PC-3 (cell line): Measurements from ENCODE around the gene SLC45A3. TPM values are rescaled to one million over a fixed set of nuclear protein-coding genes. Genes with fewer than 3 reads are reported as not detected.

Experiments used
- ATAC-seq: fragments of 200-7000 bp; cut with Tn5 transposase; 2 replicates; pipeline ENCODE4 v1.9.1; 2020; ENCODE audit warnings: mild to moderate bottlenecking, moderate library complexity
- BruUV-seq: library from RNA; stranded (reverse); fragments of 400-500 nt; replicated peaks from 2 replicates; lab custom pipeline; 2021; lab: Mats Ljungman, UMichigan
- CTCF ChIA-PET: fragments of 300-600 bp; sonication (Branson Sonifier 250); formaldehyde crosslinking; loops from one replicate; lab custom pipeline; 2022; ENCODE audit warnings: antibody characterized with exemption; lab: Charles Lee
- POLR2A ChIA-PET: fragments of 300-600 bp; sonication (Branson Sonifier 250); formaldehyde crosslinking; loops from one replicate; lab custom pipeline; 2022; ENCODE audit warnings: antibody characterized with exemption; ENCODE audit not compliant: unreplicated experiment; lab: Charles Lee
- DNase-seq: peaks from one replicate; pipeline ENCODE4 v3.0.0-alpha.2; 2015
- H2AFZ ChIP-seq: fragments of 300-600 bp; sonication (generic); 2 replicates; pipeline ENCODE4 v1.6.0; 2016; ENCODE audit warnings: antibody characterized with exemption, low read length
- H3F3A ChIP-seq: fragments of 300-600 bp; sonication (generic); one replicate; pipeline ENCODE4 v1.6.0; 2017; ENCODE audit warnings: antibody characterized with exemption, low read length, control low read depth, mild to moderate bottlenecking; ENCODE audit not compliant: unreplicated experiment
- H3K27ac ChIP-seq: fragments of 300-600 bp; sonication (generic); 2 replicates; pipeline ENCODE4 v1.5.1; 2016; ENCODE audit warnings: mild to moderate bottlenecking, low read length
- H3K27me3 ChIP-seq: fragments of 300-600 bp; sonication (generic); 2 replicates; pipeline ENCODE4 v1.6.1; 2016; ENCODE audit warnings: low read length, mixed read lengths
- H3K36me3 ChIP-seq: fragments of 300-600 bp; sonication (generic); 2 replicates; pipeline ENCODE4 v1.6.1; 2016; ENCODE audit warnings: low read depth, mixed run types, low read length, mixed read lengths
- H3K4me1 ChIP-seq: fragments of 300-600 bp; sonication (generic); 2 replicates; pipeline ENCODE4 v1.5.1; 2016; ENCODE audit warnings: low read length; ENCODE audit not compliant: insufficient read depth
- H3K4me2 ChIP-seq: fragments of 300-600 bp; sonication (generic); 2 replicates; pipeline ENCODE4 v1.6.0; 2016; ENCODE audit warnings: low read length
- H3K4me3 ChIP-seq: fragments of 300-600 bp; sonication (generic); 2 replicates; pipeline ENCODE4 v1.5.1; 2016; ENCODE audit warnings: mild to moderate bottlenecking, low read length, mixed read lengths
- H3K79me2 ChIP-seq: fragments of 300-600 bp; sonication (generic); 2 replicates; pipeline ENCODE4 v1.6.1; 2017; ENCODE audit warnings: low read length, mixed read lengths
- H3K9ac ChIP-seq: fragments of 300-600 bp; sonication (generic); 2 replicates; pipeline ENCODE4 v1.6.0; 2016; ENCODE audit warnings: mild to moderate bottlenecking, low read length
- H3K9me2 ChIP-seq: fragments of 300-600 bp; sonication (generic); replicated peaks from 2 replicates; pipeline ENCODE4 v1.6.1; 2016; ENCODE audit warnings: mixed run types, low read length, mixed read lengths
- H3K9me3 ChIP-seq: fragments of 300-600 bp; sonication (generic); 2 replicates; pipeline ENCODE4 v1.6.1; 2016; ENCODE audit warnings: low read length, mixed read lengths
- H4K20me1 ChIP-seq: fragments of 300-600 bp; sonication (generic); 2 replicates; pipeline ENCODE4 v1.6.1; 2016; ENCODE audit warnings: low read length, mixed read lengths
- EZH2 ChIP-seq: fragments of 300-600 bp; sonication (generic); IDR thresholded peaks from one replicate; pipeline ENCODE4 v1.6.1; 2017; ENCODE audit warnings: antibody characterized with exemption, mild to moderate bottlenecking, low read length; ENCODE audit not compliant: unreplicated experiment
- EZH2phosphoT487 ChIP-seq: fragments of 300-600 bp; sonication (generic); IDR thresholded peaks from 2 replicates; pipeline ENCODE4 v1.6.1; 2018; ENCODE audit warnings: mild to moderate bottlenecking, antibody characterized with exemption, low read length, borderline replicate concordance
- intact Hi-C: fragments of 100-400 bp; cut with micrococcal nuclease; formaldehyde crosslinking; loops from 2 replicates; pipeline ENCODE4 v1.9.0; 2023
- total RNA-seq: library from RNA; depleted of rRNA; stranded (reverse); fragments of >200 nt; gene quantifications from 2 replicates; pipeline ENCODE4 v1.2.3, GENCODE V29; 2014
- TF ChIP-seq, protein P1 (sequence below): fragments of 300-600 bp; sonication (generic); conservative IDR thresholded peaks from 2 replicates; pipeline ENCODE4 v1.5.1; 2017; ENCODE audit warnings: antibody characterized with exemption, low read depth, mild to moderate bottlenecking, low read length

SLC45A3 gene
- total RNA-seq, 1 experiment from 2014 or later: 33.2 TPM

DNA sequence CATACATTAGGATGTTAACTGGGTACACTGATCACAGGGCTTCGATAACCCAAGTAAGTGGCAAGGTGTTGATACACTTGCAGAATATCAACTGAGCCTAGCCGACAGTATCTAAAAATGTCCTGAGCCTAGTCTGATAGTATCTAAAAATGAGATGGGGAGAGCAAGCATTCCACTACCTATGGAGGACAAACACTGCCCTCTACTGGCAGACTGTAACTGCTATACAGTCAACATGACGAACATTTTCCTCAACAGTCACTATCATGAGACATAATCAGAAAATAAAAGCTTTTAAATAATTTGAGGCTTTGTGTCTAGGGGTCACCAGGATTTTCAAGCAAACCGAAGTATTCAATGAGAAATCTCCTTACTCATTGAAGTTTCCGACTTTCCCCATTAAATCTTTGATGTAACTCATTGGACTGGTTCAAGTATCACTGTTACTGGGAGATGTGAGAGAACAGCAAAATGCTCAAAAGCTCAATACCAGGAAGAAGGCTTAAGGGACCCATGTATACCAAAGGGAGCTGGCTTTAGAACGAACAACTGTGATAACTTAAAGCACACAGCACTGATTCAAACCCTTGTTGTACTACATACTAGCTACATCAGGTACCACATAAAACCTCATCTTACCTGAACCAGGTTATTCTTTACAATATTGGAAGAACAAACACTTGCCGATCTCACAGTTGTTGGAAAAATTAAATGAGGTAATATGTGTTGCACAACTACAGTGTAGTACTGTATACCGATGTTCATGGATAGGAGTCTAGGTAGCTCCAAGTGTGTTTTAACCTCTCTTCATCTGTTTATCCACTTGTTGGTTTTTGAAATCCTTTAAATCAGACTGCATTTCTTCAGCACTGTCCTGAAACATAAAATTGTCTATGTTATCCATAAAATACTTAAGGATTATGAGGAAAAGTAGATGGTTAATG is 31.1 kb upstream of the SLC45A3 start:
- TF ChIP-seq EZH2: no peak
- TF ChIP-seq, protein P1, sequence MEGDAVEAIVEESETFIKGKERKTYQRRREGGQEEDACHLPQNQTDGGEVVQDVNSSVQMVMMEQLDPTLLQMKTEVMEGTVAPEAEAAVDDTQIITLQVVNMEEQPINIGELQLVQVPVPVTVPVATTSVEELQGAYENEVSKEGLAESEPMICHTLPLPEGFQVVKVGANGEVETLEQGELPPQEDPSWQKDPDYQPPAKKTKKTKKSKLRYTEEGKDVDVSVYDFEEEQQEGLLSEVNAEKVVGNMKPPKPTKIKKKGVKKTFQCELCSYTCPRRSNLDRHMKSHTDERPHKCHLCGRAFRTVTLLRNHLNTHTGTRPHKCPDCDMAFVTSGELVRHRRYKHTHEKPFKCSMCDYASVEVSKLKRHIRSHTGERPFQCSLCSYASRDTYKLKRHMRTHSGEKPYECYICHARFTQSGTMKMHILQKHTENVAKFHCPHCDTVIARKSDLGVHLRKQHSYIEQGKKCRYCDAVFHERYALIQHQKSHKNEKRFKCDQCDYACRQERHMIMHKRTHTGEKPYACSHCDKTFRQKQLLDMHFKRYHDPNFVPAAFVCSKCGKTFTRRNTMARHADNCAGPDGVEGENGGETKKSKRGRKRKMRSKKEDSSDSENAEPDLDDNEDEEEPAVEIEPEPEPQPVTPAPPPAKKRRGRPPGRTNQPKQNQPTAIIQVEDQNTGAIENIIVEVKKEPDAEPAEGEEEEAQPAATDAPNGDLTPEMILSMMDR: peak; percentile 99
- ChIA-PET CTCF (interaction anchor here (0.6 to 2.2 kb wide), 9 partner anchors 31 to 182 kb away, joined by 3 to 70 read pairs (median 5); partner anchors contain the start of gene SLC45A3), POLR2A (interaction anchor here (0.6 to 1.0 kb wide), 3 partner anchors 35 to 120 kb away, joined by 3 to 9 read pairs (median 3); no protein-coding TSS in a partner anchor)
- Histone ChIP-seq H3K27ac (no peak overlapping the region), H4K20me1 (no peaks in the 10 kb centered on the region), H3K79me2 (no peaks in the 10 kb centered on the region), H3K36me3 (peaks cover 18% of the 10 kb centered on the region), H3K9ac (no peak overlapping the region), H3K27me3 (no peaks in the 10 kb centered on the region), H3K4me3 (no peak overlapping the region), H3K4me1 (peaks cover 9% of the 10 kb centered on the region; the same call in 1 of the 2 replicates), H2AFZ (no peak overlapping the region), H3K9me3 (no peaks in the 10 kb centered on the region), H3K4me2 (no peak overlapping the region), H3F3A (no peaks in the 10 kb centered on the region), H3K9me2 (no peaks in the 10 kb centered on the region)
- no TSS peak for BruUV-seq
- peak; percentile 86 for ATAC-seq
- intact Hi-C loops: loop anchor here (1.0 to 5.0 kb wide), 5 partner anchors 30 to 182 kb away; no protein-coding TSS in a partner anchor
- DNase-seq: peak; percentile 93

DNA sequence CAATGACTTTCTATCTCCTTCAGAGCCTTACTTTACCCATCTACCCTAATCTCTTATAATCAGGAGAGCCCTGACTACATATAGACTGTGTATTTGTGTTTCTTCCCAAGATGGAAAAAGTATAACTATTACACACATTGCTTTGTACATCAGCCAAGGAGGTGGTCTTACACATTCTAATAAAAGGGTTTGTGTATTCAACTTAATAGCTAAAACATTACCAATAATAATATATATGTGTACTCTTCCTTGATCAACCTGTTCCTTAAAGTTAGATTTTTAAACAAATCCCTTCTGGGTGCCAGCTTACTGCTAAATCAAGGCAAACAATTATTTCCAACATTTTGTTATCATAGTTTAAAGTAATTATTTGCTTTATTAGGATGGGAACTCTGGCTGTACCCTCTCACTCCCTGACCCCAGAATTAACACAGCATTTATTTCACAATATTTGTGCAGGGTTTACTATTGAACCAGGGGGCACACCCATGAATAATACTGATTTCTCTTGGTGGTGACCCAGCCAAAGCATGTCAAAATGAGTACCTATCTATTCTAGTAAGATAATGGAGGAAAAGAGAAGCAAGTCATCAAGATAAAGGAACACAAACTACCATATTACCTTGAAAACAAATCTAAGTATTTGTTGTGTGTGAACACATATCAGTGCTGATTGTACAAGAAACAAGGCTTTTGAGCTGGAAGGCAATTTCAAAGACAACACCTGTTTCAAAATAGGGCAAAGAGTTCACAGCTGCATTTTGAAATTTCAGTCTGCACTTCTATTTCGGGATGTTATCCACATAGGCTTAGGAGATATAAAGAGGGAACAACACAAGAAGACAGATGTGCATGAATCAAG is 30.1 kb upstream of the SLC45A3 start:
- H3K9ac ChIP-seq: no peak overlapping the region
- no peak overlapping the region for H3K4me2 ChIP-seq
- no peak for ATAC-seq
- intact Hi-C loops: loop anchor here (1.0 to 5.0 kb wide), 5 partner anchors 29 to 181 kb away; no protein-coding TSS in a partner anchor
- TF ChIP-seq EZH2 (no peak), EZH2phosphoT487 (no peak)
- TF ChIP-seq, protein P1: no peak
- peaks cover 8% of the 10 kb centered on the region for H3K36me3 ChIP-seq
- no peaks in the 10 kb centered on the region for H3K9me3 ChIP-seq
- H3K4me3 ChIP-seq: no peak overlapping the region
- H3K9me2 ChIP-seq: no peaks in the 10 kb centered on the region
- H3F3A ChIP-seq: no peaks in the 10 kb centered on the region
- BruUV-seq: no TSS peak
- CTCF ChIA-PET: interaction anchor here (0.6 to 2.2 kb wide), 4 partner anchors 50 to 119 kb away, joined by 4 to 70 read pairs (median 6); no protein-coding TSS in a partner anchor
- no peak for DNase-seq
- no peaks in the 10 kb centered on the region for H4K20me1 ChIP-seq
- H3K27ac ChIP-seq: no peak overlapping the region
- H2AFZ ChIP-seq: no peak overlapping the region
- H3K79me2 ChIP-seq: no peaks in the 10 kb centered on the region
- POLR2A ChIA-PET: interaction anchor here (0.6 to 0.7 kb wide), 2 partner anchors 36 to 119 kb away, joined by 3 to 9 read pairs; no protein-coding TSS in a partner anchor
- no peaks in the 10 kb centered on the region for H3K27me3 ChIP-seq
- H3K4me1 ChIP-seq: peaks cover 9% of the 10 kb centered on the region; the same call in 1 of the 2 replicates
